GM08714 (cell line): ENCODE measurements around the gene SHISA4.

ENCODE experiments used
- H3K4me3 ChIP-seq: fragments of 200-500 bp; sonication (Bioruptor generic); 2 replicates; pipeline ENCODE4 v1.5.1; 2014; ENCODE audit warnings: mild to moderate bottlenecking, low read length, inconsistent platforms
- ZNF274 ChIP-seq: IDR thresholded peaks from 2 replicates; pipeline ENCODE4 v1.6.1; 2012; ENCODE audit warnings: mild to moderate bottlenecking, low read depth, low read length

The SHISA4 gene

GRCh38 chr1:201942129-201942495, 53.4 kb downstream of the SHISA4 start:
- no peak for TF ChIP-seq ZNF274
- no peak overlapping the region for H3K4me3 ChIP-seq
